Stimulated activated CD4-positive, alpha-beta T cell treated with anti-CD3 and anti-CD28 coated beads, TNF-alpha, amount 100 ng/mL, for 48 hours (primary cell): Measurements from ENCODE around the gene PLCD3.

Experiments used
- DNase-seq, 3 donors: peaks; one replicate each; pipeline ENCODE4 v3.0.0-alpha.2; 2020; ENCODE audit warnings: low read depth in 3 of 3

The PLCD3 gene

GRCh38 chr17:45073414-45074070 is 58.8 kb downstream of the PLCD3 start:
- no peak for DNase-seq

DNA sequence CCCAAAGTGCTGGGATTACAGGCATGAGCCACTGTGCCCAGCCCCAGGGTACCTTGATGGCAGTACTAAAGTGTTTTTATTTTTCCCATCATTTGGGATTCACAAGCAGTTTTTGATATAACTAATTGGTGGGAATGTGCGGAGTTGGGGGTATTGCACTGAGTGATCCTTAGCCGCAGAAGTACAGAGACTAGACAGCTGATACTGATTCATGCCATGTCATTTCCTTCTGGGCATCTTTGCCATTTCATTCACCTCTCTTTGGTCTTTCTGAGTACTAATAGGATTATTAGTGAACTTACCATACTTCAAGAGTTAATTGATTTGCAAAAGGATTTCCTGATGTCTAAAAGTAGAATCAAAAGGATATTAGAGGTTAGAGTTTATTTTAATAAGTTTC is 61.5 kb downstream of the PLCD3 start:
- DNase-seq = no peak

GRCh38 chr17:45070001-45070400 is 62.3 kb downstream of the PLCD3 start:
- no peak for DNase-seq

DNA sequence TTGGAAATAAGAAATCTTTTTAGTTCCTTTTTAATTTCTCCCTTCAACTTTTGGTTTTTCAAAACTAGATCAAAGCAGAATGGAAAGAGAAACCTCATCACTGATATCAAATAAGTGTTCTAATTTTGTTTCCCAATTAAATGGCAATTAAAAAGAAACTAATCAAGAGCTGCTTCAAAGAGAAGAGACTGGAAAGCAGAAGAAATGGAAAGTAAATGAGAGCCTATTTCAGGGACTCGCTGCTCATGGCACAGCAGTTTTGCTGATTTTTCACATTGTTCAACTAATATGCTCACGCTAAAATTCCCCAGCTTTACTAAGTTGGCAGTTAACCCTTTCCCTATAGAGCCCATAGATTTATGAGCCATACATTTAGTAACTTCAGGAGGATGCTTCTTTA is 64.7 kb downstream of the PLCD3 start:
- DNase-seq = no peak

DNA sequence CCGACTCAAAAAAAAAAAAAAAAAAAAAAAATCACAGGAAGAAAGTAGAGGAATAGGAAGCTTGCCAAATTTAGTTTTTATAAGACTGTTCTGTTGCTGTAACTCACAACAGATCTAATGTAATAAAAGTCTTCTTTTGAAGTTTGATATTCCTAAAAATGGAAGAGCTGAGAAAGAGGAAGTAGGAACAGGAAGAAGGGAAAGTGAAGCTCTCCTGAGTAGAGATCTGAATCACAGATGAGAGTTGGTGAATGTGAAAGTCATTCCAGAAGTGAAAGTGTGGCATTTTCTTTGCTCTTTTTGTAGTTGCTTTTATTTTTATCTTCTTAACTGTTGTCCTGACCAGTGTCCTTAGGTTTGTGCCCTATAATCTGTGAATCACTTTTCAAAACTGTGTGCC is 69.1 kb downstream of the PLCD3 start:
- DNase-seq = no peak

GRCh38 chr17:45061606-45062205 is 70.6 kb downstream of the PLCD3 start:
- no peak for DNase-seq

DNA sequence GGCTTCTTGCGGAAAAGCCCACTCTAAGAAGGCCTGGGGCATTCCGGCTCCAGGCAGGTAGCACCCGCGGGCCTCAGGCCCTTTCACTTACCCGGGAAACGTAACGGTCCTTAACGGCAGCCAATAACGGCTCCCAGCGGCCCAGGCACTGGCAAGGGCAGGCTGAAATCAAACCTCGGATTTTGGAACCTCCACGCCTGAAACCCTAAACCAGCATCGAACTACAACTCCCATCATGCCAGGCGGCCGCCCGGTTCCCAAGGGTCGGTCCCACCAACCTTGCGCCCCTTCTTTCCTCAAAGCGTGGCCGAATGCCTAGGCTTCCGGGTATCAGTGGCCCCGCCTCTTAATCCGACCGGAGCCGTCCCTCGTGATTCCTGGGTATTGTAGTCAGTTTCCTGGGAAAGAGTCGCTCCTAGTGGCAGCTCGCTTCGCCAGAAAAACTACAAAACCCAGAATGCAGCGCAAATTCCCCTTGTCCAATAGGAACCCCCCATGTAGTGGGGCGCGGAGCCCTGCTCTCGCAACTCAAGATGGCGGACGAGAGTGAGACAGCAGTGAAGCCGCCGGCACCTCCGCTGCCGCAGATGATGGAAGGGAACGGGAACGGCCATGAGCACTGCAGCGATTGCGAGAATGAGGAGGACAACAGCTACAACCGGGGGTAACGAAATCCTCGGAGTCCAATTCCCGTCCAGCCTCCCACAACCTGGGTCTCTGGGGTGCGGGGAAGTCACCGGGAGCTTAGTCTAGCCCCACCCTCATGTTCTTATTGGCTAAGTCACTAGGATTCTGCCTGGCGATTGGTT is 71.3 kb downstream of the PLCD3 start, which contains the start of gene NMT1:
NMT1 (plus strand) TSS at position 521 of the 809 bp plus-strand sequence; CDS start at position 534, 13 bp downstream.
- peak; percentile 91 to 98 (median 91) for DNase-seq

GRCh38 chr17:45060382-45060796 is 71.9 kb downstream of the PLCD3 start:
- no peak for DNase-seq
